Natural killer cell (primary cell): Measurements from ENCODE around the gene RCE1. TPM values are rescaled to one million over a fixed set of nuclear protein-coding genes. Genes with fewer than 3 reads are reported as not detected.

ENCODE experiments used
- ATAC-seq, 3 donors: fragments of 150-1000 bp in 2 of 3; fragments of 200-7000 bp in 1 of 3; cut with Tn5 transposase; 1 replicate in 1 of 3; 2 replicates in 2 of 3; pipeline ENCODE4 v1.10.0; 2021; ENCODE audit warnings: mild to moderate bottlenecking in 2 of 3, moderate library complexity in 2 of 3
- DNase-seq, 2 donors: peaks; one replicate each; pipeline versions ENCODE4 v3.0.0 to v3.0.0-alpha.2; 2013 to 2021; ENCODE audit warnings: mixed read lengths in 1 of 2
- H3K27ac ChIP-seq: one replicate; pipeline ENCODE4 v1.5.1; 2013; ENCODE audit warnings: mild to moderate bottlenecking, low read length
- H3K27me3 ChIP-seq: one replicate; pipeline ENCODE4 v1.6.1; 2013; ENCODE audit warnings: low read length; ENCODE audit not compliant: control insufficient read depth, insufficient read depth
- H3K36me3 ChIP-seq: one replicate; pipeline ENCODE4 v1.6.1; 2013; ENCODE audit warnings: low read length; ENCODE audit not compliant: control insufficient read depth, insufficient read depth
- H3K4me1 ChIP-seq: one replicate; pipeline ENCODE4 v1.6.1; 2013; ENCODE audit warnings: low read length; ENCODE audit not compliant: control insufficient read depth, insufficient read depth
- H3K4me3 ChIP-seq: one replicate; pipeline ENCODE4 v1.5.1; 2013; ENCODE audit warnings: low read length
- H3K9me3 ChIP-seq: one replicate; pipeline ENCODE4 v1.6.1; 2013; ENCODE audit warnings: low read length; ENCODE audit not compliant: control insufficient read depth, insufficient read depth
- H3K27ac Mint-ChIP-seq, 2 donors: one replicate each; pipeline ENCODE4 v1.8.0; 2022; ENCODE audit warnings: mild to moderate bottlenecking in 2 of 2, mixed read lengths in 2 of 2, moderate library complexity in 1 of 2
- H3K27me3 Mint-ChIP-seq, 2 donors: one replicate each; pipeline ENCODE4 v1.8.0; 2022; ENCODE audit warnings: low read depth in 2 of 2, mixed read lengths in 2 of 2
- H3K36me3 Mint-ChIP-seq: one replicate; pipeline ENCODE4 v1.8.0; 2022; ENCODE audit warnings: mixed read lengths
- H3K4me1 Mint-ChIP-seq, 2 donors: one replicate each; pipeline ENCODE4 v1.8.0; 2022; ENCODE audit warnings: mixed read lengths in 2 of 2
- H3K4me3 Mint-ChIP-seq: one replicate; pipeline ENCODE4 v1.8.0; 2022; ENCODE audit warnings: mild to moderate bottlenecking, moderate library complexity, mixed read lengths
- H3K9me3 Mint-ChIP-seq, 2 donors: one replicate each; pipeline ENCODE4 v1.8.0; 2022; ENCODE audit warnings: mixed read lengths in 2 of 2
- CTCF ChIP-seq: fragments of 200-600 bp; IDR thresholded peaks from one replicate; pipeline ENCODE4 v1.8.0; 2022; ENCODE audit warnings: antibody characterized with exemption
- WGBS: methylation state at CpG from one replicate; pipeline ENCODE4 v1.1.7; 2013; ENCODE audit warnings: missing lambda C conversion rate; ENCODE audit not compliant: insufficient coverage; 5-methylcytosine and 5-hydroxymethylcytosine counted together
- intact Hi-C: fragments of 100-400 bp; cut with micrococcal nuclease; formaldehyde crosslinking; loops from one replicate; pipeline ENCODE4 v1.14.2; 2022
- total RNA-seq, 4 donors: library from RNA; stranded (reverse); fragments of 120-200 nt in 1 of 4; gene quantifications; one replicate each; pipeline versions ENCODE4 v1.2.3 to v1.2.4, GENCODE V29; 2013 to 2022

RCE1 gene
- total RNA-seq, 3 donors from 2014 or later (not counting 1 experiment from before 2014, with no cell fraction given): 41.3 to 47.0 (median 41.7) TPM

GRCh38 chr11:66857234-66857926 is 14.1 kb downstream of the RCE1 start:
- ATAC-seq (no peak), DNase-seq (no peak)
- H3K36me3 ChIP-seq: no peaks in the 10 kb centered on the region
- H3K4me1 Mint-ChIP-seq: peaks cover 0 to 5% of the 10 kb centered on the region in 2 donors
- TF ChIP-seq CTCF: no peak
- H3K27ac Mint-ChIP-seq: no peak overlapping the region
- H3K9me3 ChIP-seq: no peaks in the 10 kb centered on the region
- intact Hi-C loops: no loop called here
- WGBS: 40% methylated on average over 46 of the region's 47 CpGs
- no peak overlapping the region for H3K4me3 ChIP-seq
- no peaks in the 10 kb centered on the region for H3K27me3 Mint-ChIP-seq
- no peaks in the 10 kb centered on the region for H3K36me3 Mint-ChIP-seq
- H3K4me1 ChIP-seq: peaks cover 12% of the 10 kb centered on the region
- H3K27ac ChIP-seq: no peak overlapping the region
- no peaks in the 10 kb centered on the region for H3K9me3 Mint-ChIP-seq
- peak overlapping the region; percentile 86 for H3K4me3 Mint-ChIP-seq
- no peaks in the 10 kb centered on the region for H3K27me3 ChIP-seq

- no peak overlapping the region for H3K4me3 ChIP-seq
- no peak for DNase-seq
- 97% methylated on average over 19 of the region's 19 CpGs for WGBS
- no peak for ATAC-seq
- Mint-ChIP-seq H3K4me1 (peaks cover 0 to 5% of the 10 kb centered on the region in 2 donors), H3K27me3 (no peaks in the 10 kb centered on the region), H3K4me3 (peak overlapping the region; percentile 86), H3K36me3 (no peaks in the 10 kb centered on the region), H3K9me3 (no peaks in the 10 kb centered on the region), H3K27ac (no peak overlapping the region)
- H3K27me3 ChIP-seq: no peaks in the 10 kb centered on the region
- H3K9me3 ChIP-seq: no peaks in the 10 kb centered on the region
- H3K4me1 ChIP-seq: peaks cover 12% of the 10 kb centered on the region
- no peak overlapping the region for H3K27ac ChIP-seq
- no peak for TF ChIP-seq CTCF
- intact Hi-C loops: no loop called here
- no peaks in the 10 kb centered on the region for H3K36me3 ChIP-seq
These were observed 14.6 kb downstream of the RCE1 start for GRCh38 chr11:66857927-66858185.

- Histone ChIP-seq H3K27ac (no peak overlapping the region), H3K9me3 (no peaks in the 10 kb centered on the region), H3K4me3 (no peak overlapping the region), H3K27me3 (no peaks in the 10 kb centered on the region), H3K36me3 (no peaks in the 10 kb centered on the region), H3K4me1 (peaks cover 12% of the 10 kb centered on the region)
- no peak for ATAC-seq
- H3K36me3 Mint-ChIP-seq: no peaks in the 10 kb centered on the region
- WGBS: 96% methylated on average over 62 of the region's 62 CpGs
- H3K4me3 Mint-ChIP-seq: peak overlapping the region; percentile 86
- H3K27me3 Mint-ChIP-seq: no peaks in the 10 kb centered on the region
- no peak for DNase-seq
- intact Hi-C loops: no loop called here
- no peaks in the 10 kb centered on the region for H3K9me3 Mint-ChIP-seq
- peaks cover 0 to 5% of the 10 kb centered on the region in 2 donors for H3K4me1 Mint-ChIP-seq
- no peak overlapping the region for H3K27ac Mint-ChIP-seq
- TF ChIP-seq CTCF: no peak
These were observed 15.1 kb downstream of the RCE1 start for GRCh38 chr11:66858186-66858938.
